ENCODE data around the gene TPRN.
A peak's percentile ranks its signal among the peaks of the same experiment; 100 is the strongest.

The TPRN gene

GRCh38 chr9:137160716-137161557 lies 39.6 kb downstream of the TPRN start:
- DNase-seq (ENCODE audit: low read depth) = no peak

- DNase-seq (ENCODE audit: low read depth) = no peak
Observed at GRCh38 chr9:137160054-137160425, 40.5 kb downstream of the TPRN start.

- DNase-seq (ENCODE audit: low read depth) = no peak
Observed at GRCh38 chr9:137159105-137160053, 41.2 kb downstream of the TPRN start.

GRCh38 chr9:137158625-137159024 lies 41.9 kb downstream of the TPRN start:
- DNase-seq (ENCODE audit: low read depth) = no peak

- no peak for DNase-seq (ENCODE audit: low read depth)
Observed at GRCh38 chr9:137157618-137158415, 42.7 kb downstream of the TPRN start.

GRCh38 chr9:137156567-137157375 lies 43.8 kb downstream of the TPRN start:
- peak; percentile 53 for DNase-seq (ENCODE audit: low read depth)

GRCh38 chr9:137152844-137153405 lies 47.6 kb downstream of the TPRN start:
- no peak for DNase-seq (ENCODE audit: low read depth)

GRCh38 chr9:137150617-137151457 lies 49.7 kb downstream of the TPRN start:
- DNase-seq (ENCODE audit: low read depth) = peak; percentile 21

- DNase-seq (ENCODE audit: low read depth) = no peak
Observed at GRCh38 chr9:137149942-137150616, 50.5 kb downstream of the TPRN start.

- no peak for DNase-seq (ENCODE audit: low read depth)
Observed at GRCh38 chr9:137149363-137149762, 51.2 kb downstream of the TPRN start.

- no peak for DNase-seq (ENCODE audit: low read depth)
Observed at GRCh38 chr9:137148661-137149060, 51.9 kb downstream of the TPRN start.

GRCh38 chr9:137148242-137148641 lies 52.3 kb downstream of the TPRN start:
- DNase-seq (ENCODE audit: low read depth) = no peak

- no peak for DNase-seq (ENCODE audit: low read depth)
Observed at GRCh38 chr9:137147793-137148160, 52.8 kb downstream of the TPRN start.

- no peak for DNase-seq (ENCODE audit: low read depth)
Observed at GRCh38 chr9:137147091-137147792, 53.3 kb downstream of the TPRN start.

- no peak for DNase-seq (ENCODE audit: low read depth)
Observed at GRCh38 chr9:137146527-137146918, 54.0 kb downstream of the TPRN start.

GRCh38 chr9:137145731-137146526 lies 54.6 kb downstream of the TPRN start:
- DNase-seq (ENCODE audit: low read depth) = no peak

- DNase-seq (ENCODE audit: low read depth) = no peak
Observed at GRCh38 chr9:137143459-137143858, 57.1 kb downstream of the TPRN start.

Data from stimulated activated CD8-positive, alpha-beta memory T cell treated with anti-CD3 and anti-CD28 coated beads, Interleukin-12 subunit alpha, Interleukin-12 subunit beta, amount 100 ng/mL, for 4 hours (primary cell).